HG03575 (cell line): Measurements from ENCODE around the gene TTC34.

Experiments used
- ATAC-seq: cut with Tn5 transposase; IDR thresholded peaks from one replicate; pipeline ENCODE4 v1.9.1; 2021; ENCODE audit not compliant: unreplicated experiment, insufficient number of reproducible peaks, low FRiP score; ENCODE audit errors: extremely low read depth

Gene TTC34

DNA sequence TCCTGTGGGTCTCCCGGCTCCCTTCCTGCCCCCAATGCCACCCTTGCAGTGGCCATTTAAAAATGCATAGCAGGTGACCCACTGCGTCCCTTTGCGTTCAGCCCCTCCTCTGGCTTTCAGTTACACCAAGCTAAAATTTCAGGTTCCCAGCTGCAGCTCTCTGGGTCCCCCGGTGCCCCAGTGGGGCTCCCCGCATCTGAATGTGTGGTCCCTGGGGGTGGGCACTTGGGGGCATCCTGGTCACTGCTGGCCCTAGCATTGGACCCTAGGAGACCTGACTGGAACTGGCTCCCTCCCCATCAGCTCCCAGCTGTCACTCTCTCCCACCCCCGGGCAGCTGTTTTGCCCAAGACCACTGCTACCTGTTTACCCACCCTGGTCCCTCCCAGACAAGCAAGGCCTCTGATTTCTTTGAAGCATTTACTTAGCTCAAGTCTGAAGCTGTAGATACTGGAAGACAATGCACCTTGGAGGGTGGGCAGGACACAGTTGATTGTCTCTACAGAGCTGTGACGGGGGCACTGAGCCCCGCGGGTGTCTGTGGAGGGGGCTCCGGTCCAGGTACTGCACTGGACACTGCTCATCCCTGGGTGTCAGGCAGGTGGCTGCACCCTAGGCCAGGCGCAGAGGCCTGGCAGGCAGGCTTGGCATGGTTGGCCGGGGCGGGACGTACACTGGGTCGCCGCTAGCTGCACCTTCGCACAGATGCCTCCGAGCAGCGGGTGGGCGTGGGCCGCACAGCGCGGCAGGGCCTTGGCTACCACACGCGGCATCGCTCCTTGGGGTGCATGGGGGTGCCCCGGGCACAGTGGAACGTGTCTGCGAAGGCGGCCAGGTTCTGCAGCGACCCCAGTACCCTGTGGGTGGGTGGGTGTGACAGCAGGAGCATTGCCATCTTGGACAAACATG, 211.0 kb downstream of the TTC34 start:
- ATAC-seq = no peak

DNA sequence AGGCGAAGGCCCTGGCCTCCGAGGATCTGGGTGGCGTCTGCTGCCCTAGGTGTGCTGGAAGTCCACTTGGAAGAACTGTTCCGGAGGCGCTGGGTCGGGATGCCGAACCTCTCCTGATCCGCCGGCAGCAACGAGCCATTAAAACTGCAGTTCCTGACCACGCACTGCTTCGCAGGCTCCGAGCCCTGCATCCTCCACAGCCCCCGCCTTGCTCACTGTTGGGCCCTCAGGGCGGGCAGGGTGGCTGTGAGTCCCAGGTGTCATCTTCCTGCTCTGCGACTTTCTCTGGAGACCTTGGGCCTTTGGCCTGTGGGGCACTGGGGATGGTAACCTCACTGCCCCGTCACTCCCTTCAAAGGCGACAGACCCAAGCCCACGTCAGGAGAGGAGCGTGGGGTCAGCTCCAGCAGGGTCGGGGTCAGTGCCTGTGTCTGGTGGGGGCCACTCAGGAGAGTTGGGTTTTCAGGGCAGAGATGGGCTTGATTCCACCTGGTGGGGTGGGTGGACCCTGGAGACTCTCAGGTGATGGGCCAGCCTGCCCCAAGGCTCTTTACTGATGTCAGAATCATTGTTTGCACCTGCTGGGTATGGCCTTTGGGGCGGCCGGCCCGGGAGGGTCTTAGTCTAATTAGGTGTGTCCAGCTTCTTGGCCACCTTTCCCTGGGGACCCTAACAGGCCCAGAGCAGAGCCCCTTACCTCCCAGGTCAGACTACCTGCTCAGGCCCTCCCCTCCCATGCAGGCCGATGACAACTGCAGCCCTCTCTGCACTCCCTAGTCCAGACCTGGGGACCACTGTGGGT, 211.9 kb downstream of the TTC34 start:
- no peak for ATAC-seq

DNA sequence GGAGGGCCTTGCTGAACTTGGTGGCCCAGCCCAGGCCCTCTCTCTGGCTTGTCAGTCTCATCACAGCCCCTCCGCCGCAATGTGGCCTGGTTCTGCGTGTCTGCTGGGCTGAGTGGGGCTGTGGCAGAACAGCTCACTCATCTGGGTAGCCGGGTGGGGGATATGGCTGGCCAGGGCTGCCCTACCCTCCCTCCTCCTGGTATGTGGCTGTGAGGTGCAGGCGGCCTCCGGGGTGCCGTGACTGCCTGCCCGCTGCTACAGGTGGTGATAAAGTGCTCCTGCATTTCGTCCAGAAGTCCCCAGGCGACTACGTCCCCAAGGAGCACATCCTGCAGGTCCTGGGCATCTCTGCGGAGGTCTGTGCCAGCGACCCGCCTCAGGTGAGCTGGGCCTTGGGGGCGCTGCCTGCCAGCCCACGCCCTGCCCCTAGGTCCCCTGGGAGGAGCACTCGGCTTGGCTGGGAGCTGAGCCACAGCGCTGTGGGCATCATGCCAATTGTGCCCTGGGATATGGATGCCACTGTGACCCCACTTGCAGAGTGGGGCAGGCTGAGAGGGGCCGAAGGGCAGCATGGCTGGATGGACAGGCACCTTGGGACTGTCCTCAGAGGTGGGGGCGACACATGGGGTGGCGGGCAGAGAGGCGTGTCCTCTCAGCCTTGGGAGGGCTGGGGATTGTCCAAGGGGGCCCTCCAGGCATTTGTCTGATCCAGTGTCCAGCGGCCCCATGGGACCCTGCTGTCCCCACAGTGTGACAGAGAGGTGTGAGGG, 212.6 kb downstream of the TTC34 start:
- ATAC-seq = no peak

DNA sequence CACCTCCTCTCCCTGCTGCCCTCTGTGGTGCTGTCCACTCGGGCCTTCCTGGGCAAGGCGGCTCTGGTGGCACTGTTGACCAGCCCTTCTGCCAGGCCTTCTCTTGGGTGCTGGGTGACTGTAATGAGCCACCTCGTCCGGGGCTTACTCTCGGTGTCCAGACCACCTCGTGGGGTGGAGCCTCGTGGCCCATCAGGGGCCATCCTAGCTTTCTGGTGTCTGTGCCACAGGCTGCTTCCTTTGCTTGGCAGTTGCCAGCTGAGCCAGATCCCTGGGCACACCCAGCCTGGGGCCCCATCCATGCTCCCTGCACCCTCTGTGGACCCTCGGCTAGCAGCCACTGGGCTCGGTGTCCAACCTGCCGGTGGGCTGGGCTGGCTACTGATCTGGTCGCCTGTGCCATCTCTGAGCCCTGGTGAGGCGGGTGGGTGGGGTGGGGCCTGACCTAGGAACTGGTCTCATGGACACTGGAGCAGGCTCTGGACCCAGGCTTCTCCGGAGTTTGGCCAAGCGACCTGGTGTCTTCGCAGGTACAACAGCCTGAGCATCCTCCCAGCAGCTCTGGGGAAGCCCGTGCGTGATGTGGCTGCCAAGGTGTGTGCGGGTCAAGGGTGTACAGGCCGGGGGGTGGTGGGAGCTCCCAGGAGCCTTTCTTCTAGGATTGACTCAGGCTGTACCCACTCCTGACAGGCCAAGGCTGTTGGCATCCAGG, 213.5 kb downstream of the TTC34 start:
- ATAC-seq = no peak

DNA sequence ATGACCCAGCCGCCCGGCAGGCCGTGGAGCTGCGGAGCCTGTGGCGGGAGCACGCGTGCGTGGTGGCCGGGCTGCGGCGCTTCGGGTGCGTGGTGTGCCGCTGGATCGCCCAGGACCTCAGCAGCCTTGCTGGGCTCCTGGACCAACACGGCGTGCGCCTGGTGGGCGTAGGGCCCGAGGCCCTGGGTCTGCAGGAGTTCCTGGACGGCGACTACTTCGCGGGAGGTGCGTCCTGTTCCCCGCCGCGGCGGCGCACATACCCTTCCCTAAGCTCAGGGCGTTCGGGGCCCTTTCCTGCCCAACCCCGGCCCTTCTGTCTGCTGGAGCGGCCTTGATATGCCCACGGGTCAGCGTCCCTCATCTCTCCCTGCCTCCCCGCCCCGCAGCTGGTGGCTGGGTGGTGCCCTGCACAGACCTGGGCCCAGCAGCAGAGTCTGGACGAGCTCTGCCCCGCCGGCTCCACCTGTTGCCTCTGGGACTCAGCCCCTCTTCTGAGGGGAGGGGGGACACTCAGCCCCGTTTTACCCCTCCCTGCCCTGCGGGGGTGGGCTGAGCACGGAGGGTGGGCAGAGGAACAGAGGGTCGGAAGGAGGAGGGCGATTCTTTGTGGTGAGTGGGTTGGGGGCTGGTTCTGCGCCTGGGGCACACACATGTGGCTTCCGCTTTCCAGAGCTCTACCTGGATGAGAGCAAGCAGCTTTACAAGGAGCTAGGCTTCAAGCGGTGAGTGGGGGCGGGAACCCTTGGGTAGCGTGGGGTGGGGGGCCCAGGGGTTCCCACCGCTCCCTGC, 214.2 kb downstream of the TTC34 start:
- no peak for ATAC-seq

DNA sequence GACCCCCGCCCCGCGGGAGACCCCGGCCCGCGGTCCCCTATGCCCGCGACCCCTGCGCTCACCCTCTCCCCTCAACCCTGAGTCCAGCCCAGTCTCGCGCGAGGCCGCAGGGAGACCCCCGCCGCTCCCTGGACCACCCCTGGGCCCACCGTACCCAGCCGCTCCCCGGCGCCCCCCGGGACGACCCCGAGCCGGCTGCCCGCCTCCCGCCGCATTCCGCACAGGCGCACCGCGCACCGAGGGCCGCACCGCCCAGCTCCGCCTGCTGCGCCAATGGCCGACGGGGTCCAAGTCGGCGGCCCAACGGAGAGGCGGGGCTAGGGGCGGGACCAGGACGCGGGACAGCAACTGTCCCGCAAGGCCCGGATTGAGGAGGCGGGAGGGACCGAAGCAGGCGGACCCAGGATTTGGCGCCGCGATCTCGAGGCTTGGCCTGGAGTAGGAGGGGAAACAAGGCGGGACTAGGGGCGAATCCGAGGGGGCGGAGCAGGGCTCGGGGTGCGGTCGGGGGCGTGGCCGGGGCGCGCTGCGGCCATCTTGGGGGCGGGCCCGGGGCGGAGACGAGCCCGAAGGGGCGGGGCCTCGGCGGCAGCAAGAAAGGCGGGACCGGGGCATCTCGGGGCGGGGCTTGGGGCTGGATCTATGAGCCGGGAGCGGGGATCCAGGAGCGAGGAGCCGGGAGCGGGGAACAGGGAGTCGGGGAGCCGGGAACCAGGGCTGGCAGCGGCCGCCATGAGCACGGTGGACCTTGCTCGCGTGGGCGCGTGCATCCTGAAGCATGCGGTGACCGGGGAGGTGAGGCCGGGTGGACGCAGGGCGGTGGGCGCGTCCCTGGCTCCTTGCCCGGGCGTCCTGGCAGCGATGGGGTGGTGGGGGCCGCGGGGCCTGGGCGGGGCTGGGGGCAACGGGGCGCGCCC, 215.1 kb downstream of the TTC34 start, which contains the start of gene PRXL2B:
Gene PRXL2B (plus strand): TSS at position 624 of the 917 bp plus-strand sequence. CDS start 109 bp downstream, at position 733.
- ATAC-seq = no peak
